Measurements from ENCODE around the gene ZNF816.
"Not testable (repeated sequence)": the region's sequence is repeated elsewhere in the genome, so short reads cannot be mapped to it uniquely, and the experiment has no call there.

Gene ZNF816

DNA sequence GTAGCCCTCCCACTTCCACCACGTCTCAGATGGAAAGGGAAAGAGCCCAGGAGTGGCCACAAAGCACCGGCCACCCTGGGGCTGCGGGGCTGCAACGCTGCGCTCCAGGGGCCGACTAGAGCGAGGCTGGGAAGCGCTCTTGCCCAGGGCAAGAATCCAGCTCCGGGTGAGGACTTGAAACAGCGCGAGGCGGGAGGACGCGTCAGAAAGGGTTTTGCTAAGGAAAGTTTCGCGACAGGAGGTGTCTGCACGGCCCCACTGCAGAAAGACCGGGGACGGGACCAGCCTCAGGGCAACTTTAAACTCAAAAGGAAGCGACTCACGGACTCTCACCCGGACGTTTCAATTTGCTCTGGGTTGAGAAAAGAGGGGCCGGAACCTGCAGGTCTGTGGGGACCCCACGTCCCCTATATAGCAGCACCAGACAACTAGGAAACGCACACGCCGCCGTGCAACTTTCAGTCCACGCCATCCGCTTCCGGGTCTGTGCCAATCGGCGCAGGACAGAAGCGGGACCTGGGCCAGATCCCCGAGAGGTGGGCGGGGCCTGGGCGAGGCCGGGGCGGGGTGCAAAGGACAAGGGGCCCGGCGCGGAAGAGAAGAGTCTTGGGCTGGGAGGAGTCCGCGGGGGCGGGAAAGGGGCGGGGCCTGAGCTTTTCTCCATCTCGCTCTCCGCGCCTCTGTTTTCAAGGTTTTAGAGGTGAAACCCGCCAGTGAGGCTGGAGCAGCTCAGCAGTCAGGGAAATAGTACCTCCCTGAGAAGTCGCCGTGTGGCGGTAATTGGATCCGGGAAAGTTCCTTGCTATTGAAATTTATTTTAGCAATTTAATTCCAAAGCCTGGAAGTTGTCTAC is at the start of gene ZNF816:
Gene ZNF816, minus strand, starts transcription at position 488 of the 853 bp plus-strand sequence. CDS start 6,792 bp downstream, outside the sequence.
- DNase-seq: peak; percentile 98

- DNase-seq: no peak
Observed at GRCh38 chr19:53012006-53012405, 49.3 kb upstream of the ZNF816 start.

- DNase-seq: no peak
Observed at GRCh38 chr19:53010494-53010893, 47.8 kb upstream of the ZNF816 start.

- DNase-seq: no peak
Observed at GRCh38 chr19:53008061-53008778, 45.5 kb upstream of the ZNF816 start.

GRCh38 chr19:53007606-53008005 is 44.9 kb upstream of the ZNF816 start:
- DNase-seq: no peak

- no peak for DNase-seq
Observed at GRCh38 chr19:53007200-53007599, 44.5 kb upstream of the ZNF816 start.

- no peak for DNase-seq
Observed at GRCh38 chr19:53004242-53004641, 41.6 kb upstream of the ZNF816 start.

DNA sequence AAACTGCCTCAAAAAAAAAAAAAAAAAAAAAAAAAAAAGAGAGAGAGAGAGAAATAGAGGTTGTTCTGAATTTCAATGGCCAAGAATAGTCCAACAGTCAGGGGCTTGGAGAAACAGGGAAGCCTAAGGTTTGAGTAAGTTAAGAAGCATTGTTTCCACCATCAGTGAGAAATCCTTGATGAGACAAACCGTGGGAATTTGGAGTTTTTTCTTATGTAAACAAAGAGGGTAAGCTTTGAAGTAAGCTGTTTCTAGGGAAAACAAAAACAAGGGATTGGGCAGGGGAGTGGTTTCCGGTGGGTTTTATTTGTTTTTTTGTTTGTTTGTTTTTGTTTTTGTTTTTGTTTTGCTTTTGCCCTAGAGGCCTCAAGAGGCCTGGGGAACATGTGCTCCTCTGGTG is 39.8 kb upstream of the ZNF816 start:
- no peak for DNase-seq

DNA sequence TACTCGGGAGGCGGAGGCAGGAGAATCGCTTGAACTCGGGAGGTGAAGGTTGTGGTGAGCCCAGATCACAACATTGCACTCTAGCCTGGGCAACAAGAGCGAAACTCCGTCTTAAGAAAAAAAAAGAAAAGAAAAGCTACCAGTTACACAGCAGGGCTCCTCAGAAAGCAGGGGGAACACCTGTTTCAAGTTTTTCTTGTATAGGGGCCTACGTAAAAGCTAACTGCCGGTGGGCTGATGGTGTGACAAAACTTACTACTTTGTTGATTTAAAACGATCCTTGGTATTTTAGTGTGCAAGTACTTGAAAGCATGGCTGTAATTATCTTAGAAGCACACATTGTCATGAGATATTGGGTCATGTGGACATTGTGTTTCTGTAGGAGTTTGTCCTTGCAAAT is 35.3 kb upstream of the ZNF816 start:
- DNase-seq: no peak

GRCh38 chr19:52995711-52996110 is 33.0 kb upstream of the ZNF816 start:
- no peak for DNase-seq

DNA sequence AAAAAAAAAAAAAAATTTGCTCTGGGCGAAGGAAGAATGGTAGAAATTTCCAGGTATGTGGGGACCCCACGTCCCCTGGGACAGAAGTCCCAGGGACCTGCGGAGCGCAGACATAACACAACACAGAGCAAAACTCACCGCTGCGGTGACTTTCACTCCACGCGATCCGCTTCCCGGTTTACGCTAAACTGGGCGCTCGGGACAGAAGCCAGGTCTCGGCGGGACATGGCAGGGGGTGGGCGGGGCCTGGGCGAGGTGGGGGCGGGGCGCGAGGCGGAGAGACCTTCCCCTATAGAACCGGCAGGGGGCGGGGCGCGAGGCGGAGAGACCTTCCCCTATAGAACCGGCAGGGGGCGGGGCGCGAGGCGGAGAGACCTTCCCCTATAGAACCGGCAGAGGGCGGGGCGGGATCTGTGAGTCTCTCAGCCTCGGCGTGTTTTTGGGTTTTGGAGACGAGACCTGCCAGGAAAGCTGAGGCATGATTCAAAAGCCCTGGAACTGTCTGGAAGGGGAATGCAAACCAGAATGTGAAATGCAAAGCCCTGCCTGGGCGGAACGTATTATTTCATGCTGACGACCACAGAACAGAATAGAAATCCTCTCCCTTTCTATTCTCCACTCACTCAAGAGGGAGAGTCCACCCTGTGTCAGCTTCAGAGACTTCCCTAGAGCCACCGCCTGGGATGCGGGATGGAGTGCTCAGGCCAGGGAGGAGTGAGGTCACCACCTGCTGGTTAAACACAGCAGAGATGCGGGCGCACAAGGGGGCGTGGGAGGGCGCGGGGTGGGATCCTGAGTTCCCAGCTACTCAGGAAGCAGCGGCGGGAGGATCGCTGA is 30.9 kb upstream of the ZNF816 start:
- peak; percentile 82 for DNase-seq

- DNase-seq: peak; percentile 49
Observed at GRCh38 chr19:52992109-52993004, 29.7 kb upstream of the ZNF816 start.

DNA sequence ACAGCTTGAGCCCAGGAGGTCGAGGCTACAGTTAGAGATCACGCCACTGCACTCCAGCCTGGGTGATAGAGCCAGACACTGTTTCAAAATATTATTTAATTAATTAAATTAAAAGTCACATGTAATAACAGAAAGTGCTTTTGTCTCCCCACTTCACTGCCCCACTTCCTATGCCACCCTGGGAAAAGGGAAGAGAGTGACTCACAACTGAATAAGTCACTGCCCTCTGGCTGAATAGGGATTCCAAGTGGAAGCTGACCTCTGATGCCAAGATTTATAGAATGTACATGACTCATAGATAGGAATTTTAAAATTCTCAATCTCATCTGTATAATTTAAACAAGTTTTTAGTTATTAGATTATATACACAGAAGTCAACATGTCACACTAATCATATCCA is 28.8 kb upstream of the ZNF816 start:
- DNase-seq: no peak

DNA sequence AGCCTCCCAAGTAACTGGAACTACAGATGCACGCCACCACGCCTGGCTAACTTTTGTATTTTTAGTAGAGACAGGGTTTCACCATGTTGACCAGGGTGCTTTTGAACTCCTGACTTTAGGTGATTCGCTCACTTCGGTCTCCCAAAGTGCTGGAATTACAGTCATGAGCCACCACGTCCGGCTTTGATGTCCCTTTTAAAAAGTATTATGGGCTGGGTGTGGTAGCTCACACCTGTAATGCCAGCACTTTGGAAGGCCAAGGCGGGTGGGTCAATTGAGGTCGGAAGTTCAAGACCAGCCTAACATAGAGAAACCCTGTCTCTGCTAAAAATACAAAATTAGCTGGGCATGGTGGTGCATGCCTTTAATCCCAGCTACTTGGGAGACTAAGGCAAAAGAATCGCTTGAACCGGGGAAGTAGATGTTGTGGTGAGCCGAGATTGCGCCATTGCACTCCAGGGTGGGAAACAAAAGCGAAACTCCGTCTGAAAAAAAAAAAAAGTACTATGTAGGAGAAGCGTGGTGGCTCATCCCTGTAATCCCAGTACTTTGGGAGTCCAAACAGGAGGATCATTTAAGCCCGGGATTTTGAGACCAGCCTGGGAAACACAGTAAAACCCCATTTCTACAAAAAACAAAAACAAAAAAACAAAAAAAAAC is 28.2 kb upstream of the ZNF816 start:
- no peak for DNase-seq

GRCh38 chr19:52988506-52988905 is 25.8 kb upstream of the ZNF816 start:
- no peak for DNase-seq

DNA sequence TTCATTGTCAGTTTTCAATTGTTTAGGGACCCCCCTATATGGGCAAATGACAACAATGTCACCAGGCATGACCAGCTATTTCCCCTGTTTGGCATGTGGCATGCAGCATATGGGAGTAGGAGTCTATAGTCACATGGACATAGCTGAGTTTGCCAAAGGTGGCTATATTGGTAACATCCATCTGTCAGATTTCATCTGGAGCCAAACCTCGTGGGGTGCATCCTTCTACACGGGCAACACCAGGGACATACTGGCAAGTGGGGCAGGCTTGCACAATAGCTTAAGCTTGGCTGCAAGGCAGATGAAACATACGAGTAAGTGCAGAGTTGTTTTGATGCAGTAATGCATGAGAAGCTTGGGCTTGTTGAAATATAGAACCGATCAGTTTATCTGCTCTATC is 24.5 kb upstream of the ZNF816 start:
- DNase-seq: no peak

DNA sequence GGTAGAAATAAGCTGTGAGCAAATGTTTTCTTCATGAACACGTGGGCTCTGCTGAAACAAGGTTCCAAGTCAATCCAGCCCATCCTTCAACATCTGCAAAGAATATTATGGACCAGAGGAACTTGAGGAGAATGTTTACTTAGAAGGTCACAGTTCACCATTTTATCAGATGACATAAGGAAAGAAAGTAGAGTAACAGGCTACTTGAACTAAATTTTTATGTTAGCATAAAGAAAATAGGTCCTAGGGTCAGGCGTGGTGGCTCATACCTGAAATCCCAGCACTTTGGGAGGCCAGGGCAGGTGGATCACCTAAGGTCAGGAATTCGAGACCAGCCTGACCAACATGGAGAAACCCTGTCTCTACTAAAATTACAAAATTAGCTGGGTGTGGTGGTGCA is 20.5 kb upstream of the ZNF816 start:
- DNase-seq: not testable (repeated sequence)

GRCh38 chr19:52981329-52981728 is 18.6 kb upstream of the ZNF816 start:
- no peak for DNase-seq

GRCh38 chr19:52967772-52968171 is 5.1 kb upstream of the ZNF816 start:
- DNase-seq: no peak

GRCh38 chr19:52963247-52963618 is 552 bp upstream of the ZNF816 start:
- peak; percentile 59 for DNase-seq

- no peak for DNase-seq
Observed at GRCh38 chr19:52961981-52962380, 700 bp downstream of the ZNF816 start.
